Tongue (tissue), 2 donors: ENCODE measurements around the gene RGS17. TPM values are rescaled to one million over a fixed set of nuclear protein-coding genes. Genes with fewer than 3 reads are reported as not detected.
"Not testable (repeated sequence)": the region's sequence is repeated elsewhere in the genome, so short reads cannot be mapped to it uniquely, and the experiment has no call there.

Experiments
- DNase-seq: peaks from one replicate; pipeline ENCODE4 v3.0.0-alpha.2; 2015
- total RNA-seq: library from RNA; depleted of rRNA; stranded (reverse); fragments of >200 nt; gene quantifications from one replicate; pipeline ENCODE4 v1.2.3, GENCODE V29; 2014

Gene RGS17
- total RNA-seq, 1 donor from 2014 or later: 1.0 TPM

GRCh38 chr6:153031335-153031955, 99.6 kb downstream of the RGS17 start:
- DNase-seq: no peak

- no peak for DNase-seq
These were observed 102.1 kb downstream of the RGS17 start for GRCh38 chr6:153028963-153029362.

GRCh38 chr6:153028286-153028685, 102.8 kb downstream of the RGS17 start:
- DNase-seq: no peak

- no peak for DNase-seq
These were observed 103.6 kb downstream of the RGS17 start for GRCh38 chr6:153027480-153027879.

GRCh38 chr6:153024709-153025017, 106.4 kb downstream of the RGS17 start:
- DNase-seq: no peak

GRCh38 chr6:153023977-153024708, 106.9 kb downstream of the RGS17 start:
- DNase-seq: peak; percentile 74

GRCh38 chr6:153018355-153018754, 112.7 kb downstream of the RGS17 start:
- no peak for DNase-seq

GRCh38 chr6:153016846-153017245, 114.2 kb downstream of the RGS17 start:
- DNase-seq: no peak

GRCh38 chr6:153015094-153015640, 115.9 kb downstream of the RGS17 start:
- no peak for DNase-seq

GRCh38 chr6:153013438-153013837, 117.6 kb downstream of the RGS17 start:
- peak; percentile 6 for DNase-seq

GRCh38 chr6:153012856-153013255, 118.2 kb downstream of the RGS17 start:
- no peak for DNase-seq

GRCh38 chr6:153003366-153003690, 127.8 kb downstream of the RGS17 start:
- no peak for DNase-seq

- peak; percentile 98 for DNase-seq
These were observed 128.3 kb downstream of the RGS17 start, which contains the start of gene MTRF1L for GRCh38 chr6:153002613-153003365. Gene MTRF1L, minus strand, starts transcription at chr6:153002709. Its CDS starts 24 bp downstream, at chr6:153002685.

GRCh38 chr6:153001767-153002612, 129.1 kb downstream of the RGS17 start:
- peak; percentile 36 for DNase-seq

- DNase-seq: not testable (repeated sequence)
These were observed 130.3 kb downstream of the RGS17 start for GRCh38 chr6:153000790-153001189.

GRCh38 chr6:153000243-153000642, 130.8 kb downstream of the RGS17 start:
- no peak for DNase-seq

GRCh38 chr6:152999538-152999937, 131.5 kb downstream of the RGS17 start:
- DNase-seq: not testable (repeated sequence)

- DNase-seq: no peak
These were observed 137.2 kb downstream of the RGS17 start for GRCh38 chr6:152993847-152994246.

- no peak for DNase-seq
These were observed 137.7 kb downstream of the RGS17 start for GRCh38 chr6:152993431-152993830.

- DNase-seq: no peak
These were observed 144.1 kb downstream of the RGS17 start for GRCh38 chr6:152986978-152987377.

GRCh38 chr6:152985300-152985699, 145.8 kb downstream of the RGS17 start:
- DNase-seq: not testable (repeated sequence)

- DNase-seq: peak; percentile 27
These were observed 146.6 kb downstream of the RGS17 start for GRCh38 chr6:152984513-152984872.
